Measurements from ENCODE around the gene EIF4EBP3. TPM values are rescaled to one million over a fixed set of nuclear protein-coding genes. Genes with fewer than 3 reads are reported as not detected.

EIF4EBP3 gene
- total RNA-seq, 1 experiment from 2014 or later, result 35.3 TPM

- Mint-ChIP-seq H3K36me3 (ENCODE audit: insufficient read depth, unreplicated experiment) (peaks cover 87% of the 10 kb centered on the region), H3K9me3 (ENCODE audit: unreplicated experiment) (no peaks in the 10 kb centered on the region), H3K27me3 (ENCODE audit: insufficient read depth, unreplicated experiment) (no peaks in the 10 kb centered on the region), H3K4me1 (ENCODE audit: insufficient read depth, unreplicated experiment) (peaks cover 27% of the 10 kb centered on the region), H3K4me3 (ENCODE audit: unreplicated experiment) (peak overlapping the region; percentile 77), H3K27ac (ENCODE audit: low read depth, unreplicated experiment) (peak overlapping the region; percentile 80)
- TF ChIP-seq CTCF (IDR thresholded peaks at IDR 0.05; ENCODE audit: unreplicated experiment), result no peak
- intact Hi-C loops (cut with micrococcal nuclease), result loop anchor here (1.0 to 10.0 kb wide), 4 partner anchors 88 to 302 kb away; partner anchors contain the start of genes ANKHD1 and TMCO6
- CTCF ChIA-PET, result interaction anchor here (0.5 to 3.3 kb wide), 30 partner anchors 9 to 1423 kb away, joined by 3 to 42 read pairs (median 6); partner anchors contain the start of genes CD14, IK, NDUFA2 and SRA1
- POLR2A ChIA-PET, result interaction anchor here (0.7 to 6.1 kb wide), 37 partner anchors 10 to 1423 kb away, joined by 3 to 188 read pairs (median 5); partner anchors contain the start of genes ANKHD1, APBB3, CD14 and HARS1
- peak; percentile 80 for DNase-seq (ENCODE audit: unreplicated experiment)
- no TSS peak for BruUV-seq (replicated peaks)
Measured at GRCh38 chr5:140546851-140547507, 483 bp upstream of the EIF4EBP3 start.

GRCh38 chr5:140548300-140548688 is 832 bp downstream of the EIF4EBP3 start:
- H3K27ac Mint-ChIP-seq (ENCODE audit: low read depth, unreplicated experiment), result peak overlapping the region; percentile 80
- H3K4me1 Mint-ChIP-seq (ENCODE audit: insufficient read depth, unreplicated experiment), result peaks cover 30% of the 10 kb centered on the region
- H3K27me3 Mint-ChIP-seq (ENCODE audit: insufficient read depth, unreplicated experiment), result no peaks in the 10 kb centered on the region
- ChIA-PET CTCF (interaction anchor here (0.6 to 3.3 kb wide), 19 partner anchors 10 to 182 kb away, joined by 3 to 42 read pairs (median 6); partner anchors contain the start of genes APBB3, IK, NDUFA2 and SRA1), POLR2A (interaction anchor here (0.7 to 6.1 kb wide), 22 partner anchors 11 to 176 kb away, joined by 3 to 188 read pairs (median 8); partner anchors contain the start of genes ANKHD1, APBB3, CD14 and HARS1)
- TF ChIP-seq CTCF (IDR thresholded peaks at IDR 0.05; ENCODE audit: unreplicated experiment), result no peak
- BruUV-seq (replicated peaks), result no TSS peak
- H3K36me3 Mint-ChIP-seq (ENCODE audit: insufficient read depth, unreplicated experiment), result peaks cover 87% of the 10 kb centered on the region
- H3K9me3 Mint-ChIP-seq (ENCODE audit: unreplicated experiment), result no peaks in the 10 kb centered on the region
- peak overlapping the region; percentile 77 for H3K4me3 Mint-ChIP-seq (ENCODE audit: unreplicated experiment)
- DNase-seq (ENCODE audit: unreplicated experiment), result no peak
- intact Hi-C loops (cut with micrococcal nuclease), result loop anchor here (5.0 to 10.0 kb wide), 2 partner anchors 146 to 303 kb away; partner anchors contain the start of gene ANKHD1

GRCh38 chr5:140548791-140549190 is 1.3 kb downstream of the EIF4EBP3 start:
- POLR2A ChIA-PET, result interaction anchor here (0.6 to 6.1 kb wide), 14 partner anchors 12 to 1561 kb away, joined by 3 to 188 read pairs (median 10); partner anchors contain the start of genes ANKHD1, APBB3, HARS1 and HARS2
- BruUV-seq (replicated peaks), result no TSS peak
- Mint-ChIP-seq H3K27me3 (ENCODE audit: insufficient read depth, unreplicated experiment) (no peaks in the 10 kb centered on the region), H3K9me3 (ENCODE audit: unreplicated experiment) (no peaks in the 10 kb centered on the region), H3K4me3 (ENCODE audit: unreplicated experiment) (peak overlapping the region; percentile 77), H3K4me1 (ENCODE audit: insufficient read depth, unreplicated experiment) (peaks cover 35% of the 10 kb centered on the region), H3K27ac (ENCODE audit: low read depth, unreplicated experiment) (peak overlapping the region; percentile 80), H3K36me3 (ENCODE audit: insufficient read depth, unreplicated experiment) (peaks cover 87% of the 10 kb centered on the region)
- DNase-seq (ENCODE audit: unreplicated experiment), result no peak
- CTCF ChIA-PET, result interaction anchor here (0.6 to 3.3 kb wide), 17 partner anchors 9 to 391 kb away, joined by 3 to 42 read pairs (median 6); partner anchors contain the start of genes APBB3, IK, NDUFA2 and SRA1
- intact Hi-C loops (cut with micrococcal nuclease), result loop anchor here (5.0 to 10.0 kb wide), 2 partner anchors 146 to 304 kb away; partner anchors contain the start of gene ANKHD1
- TF ChIP-seq CTCF (IDR thresholded peaks at IDR 0.05; ENCODE audit: unreplicated experiment), result no peak
